GM19452 (cell line): ENCODE measurements around the gene NTRK1.
"Not testable (repeated sequence)": the region's sequence is repeated elsewhere in the genome, so short reads cannot be mapped to it uniquely, and the experiment has no call there.

Source experiments
- ATAC-seq: cut with Tn5 transposase; IDR thresholded peaks from one replicate; pipeline ENCODE4 v1.9.1; 2021; ENCODE audit not compliant: unreplicated experiment

Gene NTRK1

GRCh38 chr1:156911577-156912298, 51.1 kb downstream of the NTRK1 start:
- ATAC-seq = no peak

DNA sequence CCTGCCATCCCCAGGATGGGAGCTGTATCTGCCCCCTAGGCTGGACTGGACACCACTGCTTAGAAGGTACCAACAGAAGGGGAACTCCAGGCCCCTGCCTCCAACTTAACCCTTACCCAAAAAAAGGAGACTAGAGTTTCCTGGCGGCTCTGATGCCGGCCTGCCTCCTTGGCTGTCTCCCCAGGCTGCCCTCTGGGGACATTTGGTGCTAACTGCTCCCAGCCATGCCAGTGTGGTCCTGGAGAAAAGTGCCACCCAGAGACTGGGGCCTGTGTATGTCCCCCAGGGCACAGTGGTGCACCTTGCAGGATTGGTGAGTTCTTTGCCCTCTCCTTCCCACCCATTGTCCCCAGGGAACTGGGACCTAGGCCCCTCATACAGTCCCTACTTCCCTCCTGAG, 51.6 kb downstream of the NTRK1 start:
- ATAC-seq = no peak

GRCh38 chr1:156912861-156913808, 52.5 kb downstream of the NTRK1 start:
- ATAC-seq = no peak

DNA sequence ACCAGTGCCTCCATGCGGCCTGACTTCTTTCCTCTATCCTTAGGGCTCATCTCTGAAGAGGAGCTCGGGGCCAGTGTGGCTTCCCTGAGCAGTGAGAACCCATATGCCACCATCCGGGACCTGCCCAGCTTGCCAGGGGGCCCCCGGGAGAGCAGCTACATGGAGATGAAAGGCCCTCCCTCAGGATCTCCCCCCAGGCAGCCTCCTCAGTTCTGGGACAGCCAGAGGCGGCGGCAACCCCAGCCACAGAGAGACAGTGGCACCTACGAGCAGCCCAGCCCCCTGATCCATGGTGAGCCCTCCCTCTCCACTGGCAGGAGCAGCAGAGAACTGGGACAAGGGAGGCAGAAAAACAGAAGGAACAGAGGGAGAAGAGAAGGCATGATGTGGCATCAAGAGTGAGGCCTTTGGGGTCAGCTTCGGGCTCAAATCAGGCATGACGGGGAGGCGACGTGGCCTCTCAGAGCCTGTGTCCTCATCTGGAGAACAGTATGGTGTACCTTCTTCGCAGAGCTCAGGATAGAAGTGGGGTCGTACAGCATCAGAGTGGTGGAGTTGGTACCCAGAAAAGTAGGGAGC, 53.2 kb downstream of the NTRK1 start:
- no peak for ATAC-seq

DNA sequence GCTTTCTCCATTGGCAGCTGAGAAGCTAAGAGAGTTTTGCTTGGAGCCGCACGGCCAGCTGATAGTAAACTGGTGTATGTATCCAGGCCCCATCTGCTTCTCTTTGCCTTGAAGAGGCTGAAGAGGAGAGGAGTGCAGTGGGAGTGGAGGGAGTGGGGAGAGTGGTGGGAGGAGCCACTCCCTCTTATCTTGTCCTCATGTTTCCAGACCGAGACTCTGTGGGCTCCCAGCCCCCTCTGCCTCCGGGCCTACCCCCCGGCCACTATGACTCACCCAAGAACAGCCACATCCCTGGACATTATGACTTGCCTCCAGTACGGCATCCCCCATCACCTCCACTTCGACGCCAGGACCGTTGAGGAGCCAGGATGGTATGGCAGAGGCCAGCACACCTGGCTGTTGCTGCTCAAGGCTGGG, 53.8 kb downstream of the NTRK1 start:
- no peak for ATAC-seq

GRCh38 chr1:156920233-156921052, 59.8 kb downstream of the NTRK1 start, which contains the start of gene LRRC71:
LRRC71 (plus strand) TSS chr1:156920632; CDS start chr1:156920804, 172 bp downstream.
- ATAC-seq = no peak

DNA sequence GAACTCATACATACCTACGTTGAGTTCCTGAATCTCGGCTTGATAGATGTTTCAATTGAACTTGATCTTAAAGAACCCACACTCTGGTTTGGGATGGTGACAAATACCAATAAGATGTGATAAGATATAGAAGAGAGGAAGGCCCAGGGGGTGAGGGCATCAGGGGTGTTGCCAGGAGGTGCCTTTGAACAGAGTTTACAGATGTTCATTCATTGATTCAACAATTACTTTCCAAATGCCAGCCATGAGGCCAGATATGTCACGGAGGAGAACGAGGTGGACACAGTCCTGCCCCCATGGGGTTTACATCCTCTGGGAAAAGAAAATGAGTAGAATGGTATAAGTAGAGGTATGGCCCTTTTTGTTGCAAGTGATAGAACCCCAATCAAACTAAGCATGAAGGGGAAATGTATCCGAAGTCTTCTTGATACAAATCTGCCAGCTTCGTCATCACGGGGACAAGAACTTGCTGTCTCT, 60.4 kb downstream of the NTRK1 start:
- ATAC-seq = no peak

DNA sequence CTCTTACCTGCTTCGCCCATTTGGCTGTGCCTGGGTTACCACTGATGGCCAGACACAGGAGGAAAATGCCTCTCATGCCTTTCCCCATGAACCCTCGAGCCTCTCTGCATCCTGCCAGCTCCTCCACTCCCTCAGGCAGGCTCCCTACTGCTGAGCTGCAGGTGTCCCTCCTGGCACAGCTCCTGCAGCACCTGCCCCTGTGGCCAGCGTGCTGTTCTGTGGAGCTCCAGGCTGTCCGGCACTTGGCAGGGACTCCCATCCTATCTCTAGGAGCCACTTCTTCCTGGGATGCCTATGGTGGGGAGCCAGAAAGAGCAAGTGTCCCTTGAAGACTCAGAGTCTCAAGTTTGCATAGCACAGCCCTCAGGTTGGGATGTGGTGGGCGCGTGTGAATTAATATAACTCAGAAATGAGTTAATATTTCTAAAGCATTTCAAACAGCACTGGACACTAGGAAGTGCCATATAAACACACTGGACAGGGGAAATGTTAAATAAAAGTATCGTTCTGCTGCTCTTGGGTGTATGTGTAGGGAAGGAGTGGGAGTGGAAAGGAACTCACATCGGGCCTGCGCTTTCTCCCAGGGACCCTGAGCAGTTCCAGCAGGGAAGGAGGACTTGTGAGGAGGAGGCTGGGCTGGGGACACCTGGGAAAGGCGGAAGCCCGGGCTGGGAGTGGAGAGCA, 62.5 kb downstream of the NTRK1 start:
- ATAC-seq = no peak

GRCh38 chr1:156923670-156924477, 63.2 kb downstream of the NTRK1 start:
- no peak for ATAC-seq

- no peak for ATAC-seq
Observed at GRCh38 chr1:156924478-156925153, 64.0 kb downstream of the NTRK1 start.

GRCh38 chr1:156925154-156926010, 64.7 kb downstream of the NTRK1 start:
- no peak for ATAC-seq

- no peak for ATAC-seq
Observed at GRCh38 chr1:156926175-156926574, 65.5 kb downstream of the NTRK1 start.

DNA sequence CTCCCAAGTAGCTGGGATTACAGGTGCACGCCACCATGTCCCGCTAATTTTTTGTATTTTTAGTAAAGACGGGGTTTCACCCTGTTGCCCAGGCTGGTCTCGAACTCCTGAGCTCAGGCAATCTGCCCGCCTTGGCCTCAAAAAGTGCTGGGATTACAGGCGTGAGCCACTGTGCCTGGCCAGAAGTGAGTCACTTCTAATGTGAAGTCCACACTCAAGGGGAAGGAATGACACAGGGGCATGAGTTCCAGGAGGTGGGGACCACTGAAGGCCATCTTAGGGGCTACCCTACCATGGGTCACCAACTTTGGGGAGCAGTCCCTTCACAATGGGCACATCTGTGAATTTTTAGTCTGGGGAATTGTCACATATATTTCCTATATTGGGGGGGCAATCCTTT, 66.0 kb downstream of the NTRK1 start:
- ATAC-seq = not testable (repeated sequence)

DNA sequence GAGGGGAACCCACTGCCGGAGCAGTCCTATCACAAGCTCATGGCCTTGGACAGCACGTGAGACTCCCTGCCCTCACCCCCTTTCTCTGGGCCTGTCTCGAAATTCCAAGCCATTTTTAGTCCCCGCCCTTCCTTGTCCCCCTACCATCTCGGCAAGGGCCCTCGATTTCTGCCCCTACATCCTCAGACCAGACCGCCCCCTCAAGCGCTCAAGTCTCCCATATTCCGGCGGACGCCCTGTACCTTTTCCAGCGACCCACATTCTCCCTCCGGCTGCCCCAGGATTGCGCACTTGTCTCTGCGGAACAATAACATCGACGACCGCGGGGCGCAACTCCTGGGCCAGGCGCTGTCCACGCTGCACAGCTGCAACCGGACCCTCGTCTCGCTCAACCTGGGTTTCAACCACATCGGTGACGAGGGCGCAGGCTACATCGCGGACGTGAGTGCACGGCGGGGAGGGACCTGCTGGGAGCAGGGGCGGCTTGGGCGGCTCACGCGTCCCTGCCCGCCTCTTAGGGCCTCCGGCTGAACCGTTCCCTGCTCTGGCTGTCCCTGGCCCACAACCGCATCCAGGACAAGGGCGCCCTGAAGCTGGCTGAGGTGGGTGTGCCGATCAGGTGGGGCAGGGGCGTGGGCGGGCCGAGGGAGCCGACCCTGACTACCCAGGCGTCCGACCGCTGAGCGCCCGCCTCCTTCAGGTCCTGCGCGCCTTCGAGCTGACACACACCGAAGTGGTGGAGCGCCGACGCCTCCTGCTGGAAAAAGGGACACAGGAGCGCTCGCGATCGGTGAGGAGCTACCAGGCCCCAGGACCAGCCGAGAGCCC, 66.8 kb downstream of the NTRK1 start:
- ATAC-seq = no peak

GRCh38 chr1:156928043-156928602, 67.5 kb downstream of the NTRK1 start:
- ATAC-seq = no peak

DNA sequence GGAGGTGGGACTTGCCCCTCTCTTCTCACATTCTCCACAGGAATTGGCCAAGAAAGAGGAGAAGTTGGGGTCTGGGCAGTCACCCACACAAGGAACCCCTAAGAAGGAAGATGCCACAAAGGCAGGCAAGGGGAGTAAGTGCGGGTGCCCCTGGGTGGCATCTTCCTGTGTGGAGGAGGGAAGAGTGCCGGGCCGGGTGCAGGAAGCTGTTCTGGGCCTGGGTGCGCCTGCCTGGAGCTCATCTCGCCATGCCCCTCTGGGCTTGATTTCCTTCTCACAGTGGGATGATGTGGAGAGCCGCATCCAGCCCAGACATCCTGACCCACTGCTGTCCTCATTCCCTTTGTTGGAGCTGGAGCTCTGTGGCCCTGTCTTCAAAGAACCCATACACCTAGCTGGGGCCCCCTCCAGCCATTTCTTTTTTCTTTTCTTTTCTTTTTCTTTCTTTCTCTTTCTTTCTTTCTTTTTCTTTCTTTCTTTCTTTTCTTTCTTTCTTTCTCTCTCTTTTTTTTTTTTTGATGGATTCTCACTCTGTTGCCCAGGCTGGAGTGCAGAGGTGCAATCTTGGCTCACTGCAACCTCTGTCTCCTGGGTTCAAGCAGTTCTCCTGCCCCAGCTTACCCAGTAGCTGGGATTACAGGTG, 69.1 kb downstream of the NTRK1 start:
- no peak for ATAC-seq
